ENCODE results near the gene SMCO3. TPM values are rescaled to one million over a fixed set of nuclear protein-coding genes. Genes with fewer than 3 reads are reported as not detected.

The SMCO3 gene
- total RNA-seq, 4 donors from 2014 or later, result 1.2 to 10.5 (median 6.2) TPM

DNA sequence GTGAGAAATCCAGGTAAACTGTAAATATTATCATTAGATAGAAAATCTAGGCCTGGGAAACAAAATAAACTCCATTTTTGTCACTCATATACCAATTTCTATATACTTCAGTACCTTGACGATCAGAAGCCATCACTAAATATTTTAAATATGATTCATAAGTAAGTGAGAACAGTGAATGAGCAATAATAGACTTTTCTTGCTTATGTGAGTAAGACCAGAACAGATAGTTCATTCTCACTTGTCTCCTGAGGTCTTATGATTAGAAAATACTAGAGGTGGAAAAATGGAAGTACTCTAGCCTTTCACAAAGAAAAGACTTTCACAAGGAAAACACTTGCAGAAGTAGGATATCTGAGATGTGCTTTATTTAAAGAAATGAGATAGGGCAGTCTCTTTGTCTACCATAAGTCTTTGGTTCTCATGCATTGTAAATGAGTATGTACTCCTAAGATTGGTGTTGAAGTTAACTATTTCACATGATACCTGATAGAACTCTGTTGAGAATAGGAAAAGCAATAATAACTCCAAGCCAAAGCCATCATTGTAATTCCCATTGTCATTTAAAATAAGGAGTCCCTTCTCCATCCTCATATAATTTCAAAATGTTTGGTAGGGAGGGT lies 10.1 kb upstream of the SMCO3 start:
- TF ChIP-seq, protein P1, sequence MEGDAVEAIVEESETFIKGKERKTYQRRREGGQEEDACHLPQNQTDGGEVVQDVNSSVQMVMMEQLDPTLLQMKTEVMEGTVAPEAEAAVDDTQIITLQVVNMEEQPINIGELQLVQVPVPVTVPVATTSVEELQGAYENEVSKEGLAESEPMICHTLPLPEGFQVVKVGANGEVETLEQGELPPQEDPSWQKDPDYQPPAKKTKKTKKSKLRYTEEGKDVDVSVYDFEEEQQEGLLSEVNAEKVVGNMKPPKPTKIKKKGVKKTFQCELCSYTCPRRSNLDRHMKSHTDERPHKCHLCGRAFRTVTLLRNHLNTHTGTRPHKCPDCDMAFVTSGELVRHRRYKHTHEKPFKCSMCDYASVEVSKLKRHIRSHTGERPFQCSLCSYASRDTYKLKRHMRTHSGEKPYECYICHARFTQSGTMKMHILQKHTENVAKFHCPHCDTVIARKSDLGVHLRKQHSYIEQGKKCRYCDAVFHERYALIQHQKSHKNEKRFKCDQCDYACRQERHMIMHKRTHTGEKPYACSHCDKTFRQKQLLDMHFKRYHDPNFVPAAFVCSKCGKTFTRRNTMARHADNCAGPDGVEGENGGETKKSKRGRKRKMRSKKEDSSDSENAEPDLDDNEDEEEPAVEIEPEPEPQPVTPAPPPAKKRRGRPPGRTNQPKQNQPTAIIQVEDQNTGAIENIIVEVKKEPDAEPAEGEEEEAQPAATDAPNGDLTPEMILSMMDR (IDR thresholded peaks at IDR 0.05), result no peak
- TF ChIP-seq EP300 (IDR thresholded peaks at IDR 0.05), result no peak
- no peak for TF ChIP-seq POLR2A (IDR thresholded peaks at IDR 0.05)
- no peak for DNase-seq (ENCODE audit: low spot score in 2 of 2)
- Histone ChIP-seq H3K4me1 (peaks cover 0 to 6% (median 0%) of the 10 kb centered on the region in 4 donors), H3K36me3 (no peaks in the 10 kb centered on the region), H3K27ac (peak overlapping the region in 1 of 4 donors; percentile 68), H3K9me3 (no peaks in the 10 kb centered on the region), H3K4me3 (no peak overlapping the region), H3K27me3 (no peaks in the 10 kb centered on the region)
- WGBS, 2 donors, result 61 to 70% methylated on average over 1 of the region's 1 CpG

DNA sequence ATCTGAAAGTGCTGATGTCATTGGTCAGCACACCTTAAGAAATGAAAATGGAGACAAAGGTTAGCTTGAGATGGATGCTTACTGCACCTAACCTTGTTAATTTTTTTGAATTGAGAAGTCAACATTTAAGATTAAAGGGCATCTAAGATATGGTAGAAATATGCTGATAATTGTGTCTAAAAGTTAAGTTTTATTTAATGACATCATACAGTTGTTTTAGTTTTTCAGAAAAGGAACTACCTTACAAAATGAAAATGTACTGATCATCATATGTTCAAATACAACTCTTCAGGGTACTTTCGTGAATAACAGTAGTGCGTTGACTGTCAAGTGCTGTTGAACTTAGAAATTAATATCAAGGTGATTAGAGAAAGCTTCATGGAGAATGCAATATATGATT lies 2.5 kb downstream of the SMCO3 start:
- no peaks in the 10 kb centered on the region for H3K4me1 ChIP-seq
- no peaks in the 10 kb centered on the region for H3K9me3 ChIP-seq
- 96 to 99% methylated on average over 2 of the region's 2 CpGs for whole genome bisulfite sequencing, 2 donors
- H3K4me3 ChIP-seq, result no peak overlapping the region
- TF ChIP-seq POLR2A (IDR thresholded peaks at IDR 0.05) (no peak), EP300 (IDR thresholded peaks at IDR 0.05) (no peak)
- TF ChIP-seq, protein P1 (IDR thresholded peaks at IDR 0.05), result no peak
- no peaks in the 10 kb centered on the region for H3K27me3 ChIP-seq
- DNase-seq (ENCODE audit: low spot score in 2 of 2), result no peak
- H3K27ac ChIP-seq, result no peak overlapping the region
- no peaks in the 10 kb centered on the region for H3K36me3 ChIP-seq

DNA sequence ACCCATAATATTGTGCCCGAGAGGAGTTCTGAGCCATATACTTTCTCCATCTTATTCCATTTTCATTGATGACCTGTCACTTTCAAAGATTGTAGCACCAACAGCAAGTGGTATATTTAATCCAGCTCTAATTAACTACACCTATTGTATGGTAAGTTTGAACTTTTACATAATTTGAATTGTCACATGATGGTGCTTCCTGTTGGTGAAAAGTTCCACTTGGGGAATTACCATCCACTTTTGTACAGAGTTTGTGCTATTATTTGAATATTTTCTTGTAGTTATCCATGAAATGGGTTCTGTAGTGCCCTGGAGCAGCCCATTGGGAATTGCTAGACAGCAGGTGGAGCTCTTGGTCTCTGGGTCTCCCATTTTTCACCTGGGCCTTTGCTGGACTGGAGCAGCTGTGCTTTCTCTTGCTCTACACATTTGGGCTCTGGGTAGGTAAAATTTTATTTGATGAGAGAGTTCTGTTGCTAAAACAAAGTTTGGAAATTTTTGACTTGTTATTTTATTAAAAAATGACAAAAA lies 3.0 kb downstream of the SMCO3 start:
- DNase-seq (ENCODE audit: low spot score in 2 of 2), result no peak
- H3K27me3 ChIP-seq, result no peaks in the 10 kb centered on the region
- 85 to 98% methylated on average over 1 of the region's 1 CpG for WGBS, 2 donors
- H3K9me3 ChIP-seq, result no peaks in the 10 kb centered on the region
- TF ChIP-seq, protein P1 (IDR thresholded peaks at IDR 0.05), result peak in 1 of 5 experiments; percentile 20
- no peak for TF ChIP-seq POLR2A (IDR thresholded peaks at IDR 0.05)
- no peak for TF ChIP-seq EP300 (IDR thresholded peaks at IDR 0.05)
- no peaks in the 10 kb centered on the region for H3K36me3 ChIP-seq
- H3K4me1 ChIP-seq, result no peaks in the 10 kb centered on the region
- H3K27ac ChIP-seq, result no peak overlapping the region
- no peak overlapping the region for H3K4me3 ChIP-seq

DNA sequence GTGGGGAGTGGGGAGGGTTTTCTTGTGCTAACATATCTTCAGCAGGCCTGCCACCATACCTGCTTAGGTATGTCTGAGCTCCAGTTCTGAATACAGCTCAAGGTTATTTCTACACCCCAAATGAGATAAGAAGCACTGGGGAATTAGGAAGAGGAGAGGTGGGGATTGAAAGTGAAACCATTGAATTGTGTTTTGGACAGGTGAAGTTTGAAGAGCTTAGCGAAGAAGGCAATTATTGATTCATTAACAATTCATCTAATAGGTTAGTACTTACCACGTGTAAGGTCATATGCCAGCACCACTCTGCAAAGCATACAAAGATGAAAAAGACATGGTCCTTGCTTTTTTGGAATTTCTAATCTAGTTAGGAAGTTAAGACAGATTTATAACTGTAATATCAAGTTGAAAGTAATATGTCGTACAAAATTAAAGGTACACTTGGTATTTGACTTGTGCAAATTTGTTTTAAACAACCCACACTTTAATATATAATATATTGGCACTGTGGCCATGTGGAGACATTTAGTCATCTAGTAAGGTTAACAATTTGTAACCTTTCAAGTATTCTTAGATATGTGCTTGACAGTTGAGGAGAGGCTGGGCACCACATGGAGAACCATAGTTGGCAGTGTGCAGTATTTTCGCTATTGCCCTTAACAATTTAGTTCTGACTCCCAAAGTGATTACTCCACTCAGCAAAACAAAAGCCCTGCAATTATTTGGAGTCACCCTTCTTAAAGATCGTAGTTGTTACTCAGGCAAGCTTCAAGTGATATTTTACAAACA lies 3.6 kb downstream of the SMCO3 start:
- 86 to 89% methylated on average over 5 of the region's 5 CpGs for WGBS, 2 donors
- no peak overlapping the region for H3K4me3 ChIP-seq
- no peak for TF ChIP-seq POLR2A (IDR thresholded peaks at IDR 0.05)
- no peak for TF ChIP-seq EP300 (IDR thresholded peaks at IDR 0.05)
- TF ChIP-seq, protein P1 (IDR thresholded peaks at IDR 0.05), result no peak
- H3K9me3 ChIP-seq, result no peaks in the 10 kb centered on the region
- no peaks in the 10 kb centered on the region for H3K36me3 ChIP-seq
- H3K4me1 ChIP-seq, result no peaks in the 10 kb centered on the region
- H3K27me3 ChIP-seq, result no peaks in the 10 kb centered on the region
- no peak for DNase-seq (ENCODE audit: low spot score in 2 of 2)
- H3K27ac ChIP-seq, result no peak overlapping the region

DNA sequence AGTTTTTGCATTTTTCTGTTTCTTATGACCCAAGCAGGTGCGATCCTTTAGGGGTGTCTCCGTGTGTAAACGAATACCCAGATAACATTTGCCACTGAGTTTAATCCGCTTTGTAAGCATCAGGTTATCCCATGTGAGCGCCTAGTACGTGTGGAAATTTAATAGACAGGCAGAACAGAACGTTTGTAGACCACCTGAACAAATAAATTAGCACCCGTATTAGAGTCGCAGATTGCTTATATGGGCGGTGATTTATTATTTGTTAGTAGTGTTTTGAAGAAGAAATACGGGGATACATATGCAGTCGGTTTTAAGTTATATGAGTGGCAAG lies 10.2 kb downstream of the SMCO3 start:
- Histone ChIP-seq H3K9me3 (no peaks in the 10 kb centered on the region), H3K27me3 (no peaks in the 10 kb centered on the region), H3K36me3 (peaks cover 0 to 9% (median 0%) of the 10 kb centered on the region in 3 donors), H3K27ac (peak overlapping the region; percentile 89 to 95 (median 92)), H3K4me1 (peaks cover 0 to 43% (median 13%) of the 10 kb centered on the region in 4 donors), H3K4me3 (peak overlapping the region; percentile 53 to 90 (median 82))
- 0 to 1% methylated on average over 12 of the region's 12 CpGs for WGBS, 2 donors
- TF ChIP-seq EP300 (IDR thresholded peaks at IDR 0.05), result no peak
- DNase-seq (ENCODE audit: low spot score in 2 of 2), result no peak

Data from tibial nerve (tissue), 4 donors.